ENCODE measurements around the gene LRRC8E.
A peak's percentile ranks its signal among the peaks of the same experiment; 100 is the strongest.
"Not testable (repeated sequence)": the region's sequence is repeated elsewhere in the genome, so short reads cannot be mapped to it uniquely, and the experiment has no call there.

LRRC8E gene

GRCh38 chr19:7887408-7888144 is 734 bp upstream of the LRRC8E start:
- no peak for DNase-seq (ENCODE audit: low spot score)

GRCh38 chr19:7888826-7889217 is 512 bp downstream of the LRRC8E start:
- DNase-seq (ENCODE audit: low spot score) = no peak

GRCh38 chr19:7893362-7894101 is 5.2 kb downstream of the LRRC8E start:
- DNase-seq (ENCODE audit: low spot score) = not testable (repeated sequence)

GRCh38 chr19:7894612-7895309 is 6.5 kb downstream of the LRRC8E start:
- no peak for DNase-seq (ENCODE audit: low spot score)

GRCh38 chr19:7895565-7895964 is 7.3 kb downstream of the LRRC8E start:
- DNase-seq (ENCODE audit: low spot score) = no peak

- no peak for DNase-seq (ENCODE audit: low spot score)
Observed at GRCh38 chr19:7897292-7897691, 9.0 kb downstream of the LRRC8E start.

GRCh38 chr19:7898967-7899366 is 10.7 kb downstream of the LRRC8E start:
- no peak for DNase-seq (ENCODE audit: low spot score)

GRCh38 chr19:7899751-7900378 is 11.6 kb downstream of the LRRC8E start:
- DNase-seq (ENCODE audit: low spot score) = no peak

- DNase-seq (ENCODE audit: low spot score) = no peak
Observed at GRCh38 chr19:7900401-7900870, 12.1 kb downstream of the LRRC8E start.

GRCh38 chr19:7900931-7901330 is 12.6 kb downstream of the LRRC8E start:
- DNase-seq (ENCODE audit: low spot score) = no peak

GRCh38 chr19:7901337-7901736 is 13.0 kb downstream of the LRRC8E start:
- no peak for DNase-seq (ENCODE audit: low spot score)

- no peak for DNase-seq (ENCODE audit: low spot score)
Observed at GRCh38 chr19:7902796-7903243, 14.5 kb downstream of the LRRC8E start.

- peak; percentile 99 for DNase-seq (ENCODE audit: low spot score)
Observed at GRCh38 chr19:7903244-7904073, 15.1 kb downstream of the LRRC8E start, which contains the start of gene MAP2K7. MAP2K7 (plus strand) TSS chr19:7903877; CDS start chr19:7903945, 68 bp downstream.

- DNase-seq (ENCODE audit: low spot score) = peak; percentile 55
Observed at GRCh38 chr19:7904074-7905020, 16.0 kb downstream of the LRRC8E start.

GRCh38 chr19:7905268-7905667 is 17.0 kb downstream of the LRRC8E start:
- DNase-seq (ENCODE audit: low spot score) = no peak

GRCh38 chr19:7905859-7906258 is 17.5 kb downstream of the LRRC8E start:
- DNase-seq (ENCODE audit: low spot score) = no peak

GRCh38 chr19:7907122-7907521 is 18.8 kb downstream of the LRRC8E start:
- no peak for DNase-seq (ENCODE audit: low spot score)

- DNase-seq (ENCODE audit: low spot score) = no peak
Observed at GRCh38 chr19:7907544-7907943, 19.2 kb downstream of the LRRC8E start.

- DNase-seq (ENCODE audit: low spot score) = no peak
Observed at GRCh38 chr19:7908078-7908699, 19.9 kb downstream of the LRRC8E start.
